Activated naive CD8-positive, alpha-beta T cell treated with anti-CD3 and anti-CD28 coated beads, Interleukin-2, amount 10 ng/mL, durations not matched to agents 7 days and 5 days (primary cell): ENCODE data around the gene UGT2B15. TPM values are rescaled to one million over a fixed set of nuclear protein-coding genes. Genes with fewer than 3 reads are reported as not detected.
"Not testable (repeated sequence)": the region's sequence is repeated elsewhere in the genome, so short reads cannot be mapped to it uniquely, and the experiment has no call there.

Experiments
- ATAC-seq: fragments of 150-1000 bp; cut with Tn5 transposase; one replicate; pipeline ENCODE4 v1.10.0; 2021; ENCODE audit warnings: low read depth, moderate library complexity
- POLR2A ChIA-PET: fragments of 350-600 bp; sonication (Branson Sonifier 250); formaldehyde crosslinking; loops from one replicate; lab custom pipeline; 2021; ENCODE audit warnings: antibody characterized with exemption; lab: Charles Lee
- DNase-seq: peaks from one replicate; pipeline ENCODE4 v3.0.0; 2021
- H3K27ac Mint-ChIP-seq: one replicate; pipeline ENCODE4 v1.8.0; 2022; ENCODE audit warnings: mild to moderate bottlenecking, mixed read lengths
- H3K27me3 Mint-ChIP-seq: one replicate; pipeline ENCODE4 v1.8.0; 2022; ENCODE audit warnings: mild to moderate bottlenecking, moderate library complexity, mixed read lengths
- H3K36me3 Mint-ChIP-seq: one replicate; pipeline ENCODE4 v1.8.0; 2021; ENCODE audit warnings: mild to moderate bottlenecking, mixed read lengths
- H3K4me1 Mint-ChIP-seq: one replicate; pipeline ENCODE4 v1.8.0; 2021; ENCODE audit warnings: mixed read lengths
- H3K4me3 Mint-ChIP-seq: one replicate; pipeline ENCODE4 v1.8.0; 2022; ENCODE audit warnings: mild to moderate bottlenecking, moderate library complexity, mixed read lengths
- H3K9me3 Mint-ChIP-seq: one replicate; pipeline ENCODE4 v1.8.0; 2021; ENCODE audit warnings: mixed read lengths
- total RNA-seq, 2 experiments: library from RNA; stranded (reverse); gene quantifications; one replicate each; pipeline ENCODE4 v1.2.3, GENCODE V29; 2021

The UGT2B15 gene
- total RNA-seq, result not detected

DNA sequence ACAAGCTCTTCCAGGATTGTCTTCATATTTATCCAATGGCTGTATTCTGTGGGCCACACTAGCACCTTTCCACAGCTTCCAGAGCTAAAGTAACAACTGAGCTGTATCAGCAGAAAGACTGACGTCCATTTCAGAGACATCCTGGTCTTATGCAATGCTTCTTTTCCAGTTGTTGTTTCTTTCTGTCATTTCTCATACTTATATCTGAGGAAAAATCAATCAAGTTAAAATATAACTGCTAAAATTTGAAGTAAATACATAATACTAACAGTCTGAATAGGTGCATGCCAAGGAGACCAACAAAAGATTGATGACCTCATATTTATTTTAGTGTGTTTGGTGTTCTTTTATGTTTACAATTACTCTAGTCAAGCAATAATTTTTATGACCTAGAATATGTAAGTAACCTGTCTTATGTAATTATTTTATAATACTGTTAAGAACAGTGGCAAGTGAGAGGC, at the start of gene UGT2B15:
Gene UGT2B15, minus strand, starts transcription at position 174 of the 461 bp plus-strand sequence. Its CDS starts 34 bp downstream, at position 140.
- H3K4me3 Mint-ChIP-seq, H3K4me1 Mint-ChIP-seq, H3K27ac Mint-ChIP-seq, H3K36me3 Mint-ChIP-seq, DNase-seq, ATAC-seq, H3K27me3 Mint-ChIP-seq, H3K9me3 Mint-ChIP-seq, POLR2A ChIA-PET: not testable (repeated sequence)

GRCh38 chr4:68719075-68719473, 48.6 kb upstream of the UGT2B15 start:
- Mint-ChIP-seq H3K4me1 (no peaks in the 10 kb centered on the region), H3K27ac (no peak overlapping the region), H3K36me3 (no peaks in the 10 kb centered on the region), H3K9me3 (no peaks in the 10 kb centered on the region), H3K4me3 (no peak overlapping the region), H3K27me3 (no peaks in the 10 kb centered on the region)
- POLR2A ChIA-PET, result no interaction called here
- DNase-seq (no peak), ATAC-seq (no peak)

- Mint-ChIP-seq H3K27me3 (no peaks in the 10 kb centered on the region), H3K36me3 (no peaks in the 10 kb centered on the region), H3K4me1 (no peaks in the 10 kb centered on the region), H3K27ac (no peak overlapping the region), H3K9me3 (no peaks in the 10 kb centered on the region), H3K4me3 (no peak overlapping the region)
- DNase-seq (no peak), ATAC-seq (no peak)
- POLR2A ChIA-PET, result no interaction called here
Measured at GRCh38 chr4:68718447-68719074, 48.1 kb upstream of the UGT2B15 start.

- H3K27ac Mint-ChIP-seq, result no peak overlapping the region
- ATAC-seq (no peak), DNase-seq (no peak)
- no peaks in the 10 kb centered on the region for H3K27me3 Mint-ChIP-seq
- H3K36me3 Mint-ChIP-seq, result no peaks in the 10 kb centered on the region
- no peak overlapping the region for H3K4me3 Mint-ChIP-seq
- no peaks in the 10 kb centered on the region for H3K9me3 Mint-ChIP-seq
- H3K4me1 Mint-ChIP-seq, result no peaks in the 10 kb centered on the region
- POLR2A ChIA-PET, result no interaction called here
Measured at GRCh38 chr4:68717999-68718398, 47.5 kb upstream of the UGT2B15 start.

DNA sequence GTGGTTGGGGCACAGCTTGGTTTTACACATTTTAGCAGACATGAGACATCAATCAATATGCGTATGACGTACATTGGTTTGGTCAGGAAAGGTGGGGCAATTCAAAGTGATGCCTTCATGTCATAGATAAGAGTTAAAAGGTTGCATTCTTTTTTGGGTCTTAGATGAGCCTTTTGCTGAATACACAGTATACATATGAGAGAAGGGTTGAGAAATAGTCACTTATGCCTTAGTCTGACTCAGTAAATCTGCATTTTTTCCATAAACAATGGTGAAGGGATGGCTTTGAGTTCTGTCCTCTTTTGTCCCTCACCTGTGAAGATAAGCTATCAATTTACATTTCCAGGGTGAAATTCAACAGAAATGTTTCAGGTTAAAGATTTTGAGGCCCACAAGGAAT, 43.9 kb upstream of the UGT2B15 start:
- H3K9me3 Mint-ChIP-seq, result no peaks in the 10 kb centered on the region
- H3K4me1 Mint-ChIP-seq, result no peaks in the 10 kb centered on the region
- no peak overlapping the region for H3K27ac Mint-ChIP-seq
- H3K4me3 Mint-ChIP-seq, result no peak overlapping the region
- no peaks in the 10 kb centered on the region for H3K36me3 Mint-ChIP-seq
- ATAC-seq (no peak), DNase-seq (no peak)
- POLR2A ChIA-PET, result no interaction called here
- no peaks in the 10 kb centered on the region for H3K27me3 Mint-ChIP-seq

GRCh38 chr4:68712207-68712606, 41.8 kb upstream of the UGT2B15 start:
- H3K9me3 Mint-ChIP-seq, result no peaks in the 10 kb centered on the region
- H3K27ac Mint-ChIP-seq, result no peak overlapping the region
- H3K27me3 Mint-ChIP-seq, result no peaks in the 10 kb centered on the region
- H3K36me3 Mint-ChIP-seq, result no peaks in the 10 kb centered on the region
- DNase-seq (no peak), ATAC-seq (no peak)
- H3K4me1 Mint-ChIP-seq, result no peaks in the 10 kb centered on the region
- H3K4me3 Mint-ChIP-seq, result no peak overlapping the region
- POLR2A ChIA-PET, result no interaction called here

GRCh38 chr4:68708566-68708965, 38.1 kb upstream of the UGT2B15 start:
- H3K27me3 Mint-ChIP-seq, result peaks cover 2% of the 10 kb centered on the region
- H3K4me3 Mint-ChIP-seq, result no peak overlapping the region
- no peaks in the 10 kb centered on the region for H3K4me1 Mint-ChIP-seq
- POLR2A ChIA-PET, result no interaction called here
- H3K9me3 Mint-ChIP-seq, result no peaks in the 10 kb centered on the region
- DNase-seq (no peak), ATAC-seq (no peak)
- no peaks in the 10 kb centered on the region for H3K36me3 Mint-ChIP-seq
- H3K27ac Mint-ChIP-seq, result no peak overlapping the region

DNA sequence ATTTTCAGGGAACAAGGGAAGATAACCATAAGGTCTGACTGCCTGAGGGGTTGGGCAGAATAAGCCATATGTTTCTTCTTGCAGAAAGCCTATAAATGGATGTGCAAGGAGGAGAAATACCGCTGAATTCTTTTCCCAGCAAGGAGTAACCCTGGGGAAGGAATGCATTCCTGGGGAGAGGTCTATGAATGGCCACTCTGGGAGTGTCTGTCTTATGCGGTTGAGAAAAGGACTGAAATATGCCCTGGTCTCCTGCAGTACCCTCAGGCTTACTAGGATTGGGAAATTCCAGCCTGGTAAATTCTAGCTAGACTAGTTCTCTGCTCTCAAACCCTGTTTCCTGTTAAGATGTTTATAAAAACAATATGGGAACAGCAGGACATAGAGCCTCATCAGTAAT, 32.7 kb upstream of the UGT2B15 start:
- H3K27me3 Mint-ChIP-seq, H3K4me1 Mint-ChIP-seq, H3K4me3 Mint-ChIP-seq, H3K36me3 Mint-ChIP-seq, DNase-seq, ATAC-seq, POLR2A ChIA-PET, H3K9me3 Mint-ChIP-seq, H3K27ac Mint-ChIP-seq: not testable (repeated sequence)

GRCh38 chr4:68700152-68700551, 29.7 kb upstream of the UGT2B15 start:
- DNase-seq (no peak), ATAC-seq (no peak)
- POLR2A ChIA-PET, result no interaction called here
- Mint-ChIP-seq H3K27ac (no peak overlapping the region), H3K36me3 (no peaks in the 10 kb centered on the region), H3K27me3 (no peaks in the 10 kb centered on the region), H3K9me3 (no peaks in the 10 kb centered on the region), H3K4me1 (no peaks in the 10 kb centered on the region), H3K4me3 (no peak overlapping the region)

- POLR2A ChIA-PET, result no interaction called here
- no peaks in the 10 kb centered on the region for H3K4me1 Mint-ChIP-seq
- H3K9me3 Mint-ChIP-seq, result no peaks in the 10 kb centered on the region
- no peaks in the 10 kb centered on the region for H3K27me3 Mint-ChIP-seq
- H3K4me3 Mint-ChIP-seq, result no peak overlapping the region
- DNase-seq, result no peak
- no peaks in the 10 kb centered on the region for H3K36me3 Mint-ChIP-seq
- no peak for ATAC-seq
- H3K27ac Mint-ChIP-seq, result no peak overlapping the region
Measured at GRCh38 chr4:68693325-68694075, 23.0 kb upstream of the UGT2B15 start.

DNA sequence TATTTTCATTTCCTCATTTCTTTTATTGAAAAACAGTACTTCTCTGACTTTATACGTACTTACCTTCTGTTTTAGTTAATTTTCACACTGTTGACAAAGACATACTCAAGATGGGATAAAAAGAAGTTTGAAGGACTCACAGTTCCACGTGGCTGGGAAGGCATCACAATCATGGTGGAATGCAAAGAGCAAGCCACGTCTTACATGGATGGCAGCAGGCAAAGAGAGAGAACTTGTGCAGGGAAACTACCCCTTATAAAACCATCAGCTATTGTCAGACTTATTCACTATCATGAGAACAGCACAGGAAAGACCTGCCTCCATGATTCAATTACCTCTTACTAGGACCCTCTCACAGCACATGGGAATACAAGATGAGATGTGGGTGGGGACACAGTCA, 20.7 kb upstream of the UGT2B15 start:
- no peaks in the 10 kb centered on the region for H3K27me3 Mint-ChIP-seq
- H3K4me3 Mint-ChIP-seq, result no peak overlapping the region
- H3K9me3 Mint-ChIP-seq, result no peaks in the 10 kb centered on the region
- H3K27ac Mint-ChIP-seq, result no peak overlapping the region
- H3K36me3 Mint-ChIP-seq, result no peaks in the 10 kb centered on the region
- no peaks in the 10 kb centered on the region for H3K4me1 Mint-ChIP-seq
- POLR2A ChIA-PET, result no interaction called here
- ATAC-seq (no peak), DNase-seq (no peak)

DNA sequence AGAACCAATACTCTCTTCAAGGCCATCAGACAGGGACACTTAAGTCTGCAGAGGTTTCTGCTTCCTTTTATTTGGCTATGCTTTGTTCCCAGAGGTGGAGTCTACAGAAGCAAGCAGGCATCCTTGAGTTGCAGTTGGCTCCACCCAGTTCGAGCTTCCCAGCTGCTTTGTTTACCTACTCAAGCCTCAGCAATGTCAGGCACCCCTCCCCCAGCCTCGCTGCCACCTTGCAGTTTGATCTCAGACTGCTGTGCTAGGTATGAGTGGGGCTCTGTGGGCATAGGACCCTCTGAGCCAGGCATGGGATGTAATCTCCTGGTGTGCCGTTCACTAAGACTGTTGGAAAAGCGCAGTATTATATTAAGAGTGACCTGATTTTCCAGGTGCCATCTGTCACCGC, 12.6 kb upstream of the UGT2B15 start:
- POLR2A ChIA-PET, result no interaction called here
- DNase-seq (no peak), ATAC-seq (no peak)
- no peaks in the 10 kb centered on the region for H3K4me1 Mint-ChIP-seq
- H3K4me3 Mint-ChIP-seq, result no peak overlapping the region
- no peak overlapping the region for H3K27ac Mint-ChIP-seq
- no peaks in the 10 kb centered on the region for H3K36me3 Mint-ChIP-seq
- no peaks in the 10 kb centered on the region for H3K27me3 Mint-ChIP-seq
- peaks cover 3% of the 10 kb centered on the region for H3K9me3 Mint-ChIP-seq

GRCh38 chr4:68681298-68681697, 10.8 kb upstream of the UGT2B15 start:
- H3K4me1 Mint-ChIP-seq, POLR2A ChIA-PET, H3K27me3 Mint-ChIP-seq, H3K27ac Mint-ChIP-seq, DNase-seq, H3K36me3 Mint-ChIP-seq, H3K4me3 Mint-ChIP-seq, H3K9me3 Mint-ChIP-seq, ATAC-seq: not testable (repeated sequence)

GRCh38 chr4:68673143-68673542, 2.7 kb upstream of the UGT2B15 start:
- DNase-seq (no peak), ATAC-seq (no peak)
- no peak overlapping the region for H3K27ac Mint-ChIP-seq

More at GRCh38 chr4:68673143-68673542, 2.7 kb upstream of the UGT2B15 start:
- H3K36me3 Mint-ChIP-seq, result no peaks in the 10 kb centered on the region
- no peak overlapping the region for H3K4me3 Mint-ChIP-seq
- no peaks in the 10 kb centered on the region for H3K4me1 Mint-ChIP-seq
- peaks cover 2% of the 10 kb centered on the region for H3K27me3 Mint-ChIP-seq
- POLR2A ChIA-PET, result no interaction called here
- H3K9me3 Mint-ChIP-seq, result peaks cover 2% of the 10 kb centered on the region
